IPS-11a (cell line): ENCODE measurements around the gene IL10RA.
"Not testable (repeated sequence)": the region's sequence is repeated elsewhere in the genome, so short reads cannot be mapped to it uniquely, and the experiment has no call there.

Source experiments
- H3K4me3 ChIP-seq: one replicate; pipeline ENCODE4 v1.5.1; 2013; ENCODE audit warnings: low read depth, low read length, control low read depth

The IL10RA gene

DNA sequence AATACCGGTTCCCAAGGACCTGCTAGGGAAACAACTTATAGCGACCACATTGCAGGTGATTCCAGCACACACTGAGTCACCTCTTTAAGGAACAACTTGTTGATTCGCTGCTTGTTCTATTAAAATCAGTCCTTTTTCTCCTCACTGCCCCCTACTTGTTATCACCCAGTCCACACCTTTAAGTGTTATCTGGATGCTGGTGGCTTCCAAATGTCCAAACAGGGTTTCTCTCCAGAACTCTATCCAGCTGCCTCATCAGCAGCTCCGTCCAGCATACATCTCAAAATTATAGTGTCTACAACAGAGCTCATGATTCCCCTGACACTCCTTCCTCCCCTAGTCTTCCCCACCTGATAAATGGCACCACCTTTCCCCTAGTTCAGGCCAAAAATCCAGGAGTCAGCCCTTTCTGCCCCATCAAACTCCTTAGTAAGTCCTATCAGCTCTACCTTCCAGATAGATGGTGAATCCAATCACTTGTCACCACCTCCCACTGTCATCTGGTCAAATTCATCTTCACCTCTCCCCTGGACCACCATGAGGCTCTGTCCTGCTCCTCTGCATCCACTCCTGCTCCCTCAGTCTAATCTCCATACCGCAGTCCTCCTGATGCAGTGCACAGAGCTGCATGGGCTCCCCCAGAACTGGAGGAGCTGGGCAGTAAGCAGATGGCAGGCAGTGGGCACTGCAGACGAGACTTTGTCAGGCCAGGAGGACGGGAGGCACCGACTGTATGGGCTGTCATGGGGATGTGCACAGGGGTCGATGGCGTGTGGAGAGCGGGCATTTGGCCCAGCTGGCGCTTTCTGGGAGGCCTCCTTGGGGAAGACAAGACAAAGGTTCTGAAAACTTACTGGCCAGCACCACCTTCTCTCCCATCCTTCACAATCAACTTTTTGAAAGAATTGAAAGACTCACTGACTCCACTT, 19.3 kb downstream of the IL10RA start:
- H3K4me3 ChIP-seq = no peak overlapping the region

- H3K4me3 ChIP-seq = no peak overlapping the region
Observed at GRCh38 chr11:118006153-118006534, 19.9 kb downstream of the IL10RA start.

DNA sequence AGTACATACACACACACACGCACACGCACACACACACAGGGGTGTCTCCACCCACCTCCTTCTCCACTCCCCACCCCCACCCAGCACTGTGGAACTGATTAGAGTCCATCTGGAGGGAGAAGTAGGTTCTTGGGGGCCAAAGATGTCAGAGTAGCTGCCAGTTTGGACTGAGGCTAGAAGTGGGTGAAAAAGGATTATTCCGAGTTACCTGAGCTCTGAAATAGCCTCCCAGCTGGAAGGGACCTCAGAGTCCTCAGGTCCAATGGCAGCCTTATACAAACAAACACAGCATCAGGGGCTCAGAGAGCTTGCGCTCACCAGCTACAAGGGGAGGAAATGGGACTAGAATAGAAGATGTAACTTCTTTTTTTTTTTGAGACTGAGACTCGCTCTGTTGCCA, 20.8 kb downstream of the IL10RA start:
- no peak overlapping the region for H3K4me3 ChIP-seq

DNA sequence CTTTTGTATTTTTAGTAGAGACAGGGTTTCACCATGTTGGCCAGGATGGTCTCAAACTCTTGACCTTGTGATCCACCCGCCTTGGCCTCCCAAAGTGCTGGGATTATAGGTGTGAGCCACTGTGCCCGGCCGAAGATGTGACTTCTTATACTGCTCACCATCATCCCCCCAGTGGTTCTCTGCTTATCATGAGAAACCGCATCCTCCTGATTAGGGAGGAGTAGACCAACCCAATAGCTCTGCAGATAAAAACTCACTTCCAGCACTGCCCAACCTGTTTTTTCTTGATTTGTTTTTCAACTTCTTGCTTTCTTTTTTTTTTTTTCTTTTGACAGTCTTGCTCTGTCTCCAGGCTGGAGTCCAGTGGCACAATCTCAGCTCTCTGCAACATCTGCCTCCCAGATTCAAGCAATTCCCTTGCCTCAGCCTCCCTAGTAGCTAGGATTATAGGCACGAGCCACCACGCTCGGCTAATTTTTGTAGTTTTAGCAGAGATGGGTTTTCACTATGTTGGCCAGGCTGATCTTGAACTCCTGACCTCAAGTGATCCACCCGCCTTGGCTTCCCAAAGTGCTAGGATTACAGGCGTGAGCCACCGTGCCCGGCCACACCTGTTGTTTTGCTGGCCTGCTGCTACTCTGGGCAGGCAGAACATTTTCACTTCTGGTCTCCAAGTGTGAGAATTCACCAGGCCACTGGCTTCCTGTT, 21.5 kb downstream of the IL10RA start:
- not testable (repeated sequence) for H3K4me3 ChIP-seq

- no peak overlapping the region for H3K4me3 ChIP-seq
Observed at GRCh38 chr11:118008271-118008911, 22.2 kb downstream of the IL10RA start.

DNA sequence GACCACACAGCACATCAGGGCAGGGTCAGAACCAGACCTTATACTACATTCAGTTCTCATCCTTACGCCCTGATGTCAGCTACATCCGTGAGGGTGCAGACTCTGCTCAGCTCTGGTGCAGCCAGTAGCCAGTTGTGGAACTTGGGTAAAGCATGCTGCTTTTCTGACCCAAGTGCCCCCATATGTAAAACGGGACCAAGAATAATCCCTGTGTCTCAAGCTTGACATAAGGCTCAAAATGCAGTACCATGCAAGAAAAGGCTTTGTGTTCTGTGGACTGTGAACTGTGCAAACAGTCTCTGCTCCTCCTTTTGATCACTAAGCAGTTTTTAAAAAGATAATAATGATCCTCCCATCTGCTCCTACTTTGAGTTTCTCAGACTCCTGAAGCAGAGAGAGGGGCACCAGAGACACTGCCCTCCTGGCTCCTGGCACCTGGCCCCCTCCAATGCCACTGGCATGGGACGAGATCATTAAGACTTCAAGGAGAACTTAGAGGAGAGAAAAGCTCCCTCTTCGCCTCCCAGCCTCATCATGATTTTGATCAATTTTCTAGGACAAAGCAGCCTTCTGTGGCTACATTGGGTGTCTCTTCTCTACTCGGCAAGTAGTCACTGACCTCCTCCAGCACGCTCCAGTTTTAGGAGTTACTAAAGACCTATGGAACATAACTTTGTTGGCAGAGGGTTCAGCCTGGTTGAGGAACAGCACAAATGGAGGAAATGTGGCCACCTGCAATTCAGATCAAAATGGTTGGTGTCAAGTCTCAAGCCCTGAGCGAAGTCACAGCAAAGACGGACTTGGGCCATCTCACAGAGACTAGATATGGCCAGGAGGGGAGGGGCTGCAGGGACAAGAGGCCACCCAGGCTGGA, 23.9 kb downstream of the IL10RA start:
- no peak overlapping the region for H3K4me3 ChIP-seq

DNA sequence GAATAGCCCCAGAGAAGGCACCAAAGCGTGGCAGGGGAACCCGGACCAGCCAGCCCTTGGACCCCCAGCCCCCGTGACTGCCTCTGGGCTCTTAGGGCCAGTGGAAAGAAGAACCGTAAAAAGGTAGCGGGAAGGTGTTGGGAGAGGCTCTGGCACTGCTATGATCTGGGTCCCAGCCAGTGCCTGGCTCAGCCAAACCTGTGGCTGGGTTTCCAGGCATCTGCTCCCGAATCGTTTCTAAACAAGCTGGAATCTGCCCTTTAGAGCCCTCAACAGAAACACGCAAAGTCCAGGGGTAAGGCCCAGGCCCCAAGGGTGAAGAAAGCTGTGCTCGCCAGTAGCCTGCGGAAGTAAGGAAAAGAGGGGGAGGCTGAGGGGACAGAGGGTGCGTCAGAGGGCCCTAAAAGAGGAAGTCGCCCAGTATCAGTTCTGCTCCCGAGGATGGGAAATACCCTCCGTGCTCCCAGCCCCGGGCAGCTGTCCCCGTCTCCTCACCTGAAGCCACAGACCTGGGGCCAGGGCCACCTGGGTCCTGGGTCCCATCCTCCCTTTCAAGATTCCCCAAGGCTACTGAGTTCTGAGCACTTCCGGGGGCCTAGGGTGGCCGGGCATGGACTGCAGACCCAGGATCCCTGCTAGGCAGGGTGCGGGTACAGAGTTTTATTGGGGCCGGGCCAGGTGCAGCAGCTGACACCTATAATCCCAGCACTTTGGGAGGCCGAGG, 24.7 kb downstream of the IL10RA start:
- no peak overlapping the region for H3K4me3 ChIP-seq

DNA sequence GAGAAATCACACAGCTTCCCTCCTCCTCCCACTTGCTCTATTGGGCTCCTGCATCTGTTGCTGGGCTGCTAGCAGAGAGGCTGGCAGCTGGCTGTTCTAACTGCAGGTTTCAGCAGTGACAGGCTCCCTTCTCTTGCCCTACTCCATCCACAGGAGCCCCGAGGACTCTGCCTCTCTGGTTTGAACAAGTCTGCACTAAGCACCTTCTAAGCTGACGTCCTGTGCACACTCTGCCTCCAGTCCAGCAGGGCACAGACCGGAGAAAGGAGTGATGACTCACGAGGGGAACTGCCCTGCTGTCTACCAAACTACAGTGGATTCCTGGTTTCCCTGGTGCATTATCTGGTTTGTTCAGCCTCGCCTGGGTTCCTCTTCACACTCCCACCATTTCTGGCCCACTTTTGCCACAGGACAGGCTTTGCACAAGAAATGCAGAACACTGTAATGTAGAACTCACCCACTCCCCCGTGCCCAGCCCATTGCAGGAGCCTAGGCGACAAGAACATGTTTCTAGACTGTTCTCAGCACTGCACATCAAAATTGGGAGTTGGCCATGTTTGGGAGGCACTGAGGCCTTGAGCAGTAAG, 26.0 kb downstream of the IL10RA start:
- no peak overlapping the region for H3K4me3 ChIP-seq

- no peak overlapping the region for H3K4me3 ChIP-seq
Observed at GRCh38 chr11:118014022-118014421, 27.8 kb downstream of the IL10RA start.

DNA sequence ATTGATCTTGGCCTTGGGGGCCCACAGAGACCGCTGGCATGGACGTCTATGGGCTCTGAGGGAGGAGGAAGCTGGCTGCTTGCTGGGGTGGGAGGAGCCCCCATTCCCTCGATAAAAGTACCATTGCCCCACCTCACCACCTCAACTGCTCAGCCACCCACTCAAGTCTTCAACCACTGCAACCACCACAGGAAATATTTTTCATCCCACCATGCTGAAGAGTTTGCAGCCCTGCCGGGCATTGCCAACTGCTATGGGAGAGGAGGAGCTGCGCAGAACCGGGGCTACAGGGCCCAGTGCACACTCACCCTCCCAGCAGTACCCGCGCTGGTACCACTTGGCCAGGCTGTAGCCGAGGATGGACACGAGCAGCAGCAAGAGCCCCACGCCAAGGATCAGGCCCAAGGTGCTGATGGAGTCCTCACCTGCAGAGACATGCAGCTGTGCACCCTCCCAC, 29.2 kb downstream of the IL10RA start:
- no peak overlapping the region for H3K4me3 ChIP-seq

DNA sequence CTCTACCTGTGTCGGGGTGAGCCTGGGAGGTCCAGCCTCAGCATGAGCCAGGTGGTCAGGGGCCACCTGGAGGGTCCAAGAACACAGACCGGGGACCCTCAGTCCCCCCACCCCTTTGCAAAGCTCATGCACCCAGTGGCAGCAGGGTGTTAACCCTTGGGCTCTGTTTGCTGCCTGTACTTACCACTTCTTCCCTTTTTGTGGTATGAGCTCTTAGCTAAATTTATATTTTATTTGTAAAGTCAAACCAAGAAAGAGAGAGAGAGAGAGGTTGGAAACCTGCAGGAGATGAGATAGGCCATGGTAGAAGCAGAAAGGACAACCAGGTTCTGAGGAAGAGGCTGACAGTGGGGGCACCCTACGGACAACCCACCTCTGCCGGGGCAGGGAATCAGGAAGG, 29.9 kb downstream of the IL10RA start:
- H3K4me3 ChIP-seq = no peak overlapping the region

- no peak overlapping the region for H3K4me3 ChIP-seq
Observed at GRCh38 chr11:118017111-118017510, 30.9 kb downstream of the IL10RA start.

DNA sequence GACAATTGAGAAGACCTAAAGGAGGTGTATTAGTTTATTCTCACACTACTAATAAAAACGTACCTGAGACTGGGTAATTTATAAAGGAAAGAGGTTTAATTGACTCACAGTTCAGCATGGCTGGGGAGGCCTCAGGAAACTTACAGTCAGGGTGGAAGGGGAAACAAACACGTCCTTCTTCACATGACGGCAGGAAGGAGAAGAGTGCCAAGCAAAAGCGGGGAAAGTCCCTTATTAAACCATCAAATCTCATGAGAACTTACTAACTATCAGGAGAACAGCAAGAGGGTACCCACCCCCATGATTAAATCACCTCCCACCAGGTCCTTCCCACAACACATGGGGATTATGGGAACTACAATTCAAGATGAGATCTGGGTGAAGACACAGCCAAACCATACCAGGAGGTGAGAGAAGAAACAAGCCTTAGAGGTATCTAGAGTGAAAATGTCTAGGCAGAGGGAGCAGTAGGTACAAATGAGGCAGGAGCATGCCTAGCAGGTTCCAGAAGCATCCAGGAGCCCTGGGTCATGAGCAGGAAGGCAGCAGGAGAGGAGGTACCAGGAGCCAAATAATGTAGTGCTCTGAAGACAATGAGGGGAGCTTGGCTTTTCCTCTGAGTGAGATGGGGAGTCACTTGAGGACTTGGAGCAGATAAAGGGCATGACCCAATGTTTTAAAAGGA, 31.6 kb downstream of the IL10RA start:
- H3K4me3 ChIP-seq = no peak overlapping the region

- H3K4me3 ChIP-seq = no peak overlapping the region
Observed at GRCh38 chr11:118018401-118018800, 32.2 kb downstream of the IL10RA start.

GRCh38 chr11:118021146-118021545, 35.0 kb downstream of the IL10RA start:
- H3K4me3 ChIP-seq = no peak overlapping the region

GRCh38 chr11:118027694-118028093, 41.5 kb downstream of the IL10RA start:
- H3K4me3 ChIP-seq = no peak overlapping the region

DNA sequence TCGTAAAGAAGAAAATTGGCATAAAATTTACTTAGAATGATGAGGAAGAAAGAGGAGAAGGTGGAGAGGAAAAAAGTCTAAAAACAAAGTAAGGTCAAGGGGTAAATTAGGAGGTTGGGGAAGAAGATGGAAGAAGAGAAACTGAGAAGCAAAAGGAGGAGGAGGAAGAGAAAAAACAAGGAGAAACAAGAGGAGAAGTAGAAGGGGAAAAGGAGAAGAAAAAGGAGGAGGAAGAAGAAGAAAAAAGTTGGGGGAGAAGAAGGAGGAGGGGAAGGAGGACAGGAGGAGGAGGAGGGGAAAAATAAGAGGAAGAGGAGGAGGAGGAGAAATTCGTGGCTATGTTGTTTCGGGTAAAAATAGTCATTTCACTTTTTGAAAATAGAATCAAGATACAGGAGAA, 42.4 kb downstream of the IL10RA start:
- H3K4me3 ChIP-seq = no peak overlapping the region

GRCh38 chr11:118033443-118033842, 47.2 kb downstream of the IL10RA start:
- no peak overlapping the region for H3K4me3 ChIP-seq

GRCh38 chr11:118042141-118042540, 55.9 kb downstream of the IL10RA start:
- no peak overlapping the region for H3K4me3 ChIP-seq
